Measurements from ENCODE around the gene ATP2B1. TPM values are rescaled to one million over a fixed set of nuclear protein-coding genes. Genes with fewer than 3 reads are reported as not detected.

The ATP2B1 gene
- total RNA-seq, 1 experiment from 2014 or later: 48.5 TPM

DNA sequence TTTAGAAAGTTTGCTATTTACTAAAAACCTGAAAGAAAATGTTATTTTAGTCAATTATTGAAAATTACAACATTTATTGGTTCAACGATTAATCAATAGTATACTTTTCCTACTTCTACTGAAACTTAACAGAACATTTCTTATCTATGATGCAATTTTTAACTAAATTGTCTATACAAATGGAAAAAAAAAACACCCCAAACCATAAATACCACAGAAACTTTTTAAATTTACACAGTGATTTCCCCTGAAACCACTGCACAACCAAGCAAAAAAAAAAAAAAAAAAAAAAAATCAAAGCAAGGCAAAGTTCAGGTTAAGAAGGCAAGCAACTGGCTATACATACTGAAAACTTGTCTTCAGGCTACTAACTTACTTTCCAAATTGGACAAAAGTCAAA lies 110.9 kb downstream of the ATP2B1 start:
- CTCF ChIA-PET: no interaction called here
- intact Hi-C loops (cut with micrococcal nuclease): no loop called here
- Histone ChIP-seq H4K20me1 (ENCODE audit: low read length) (no peaks in the 10 kb centered on the region; the same call in 1 of the 2 replicates), H2AFZ (ENCODE audit: low read length) (no peak overlapping the region), H3K4me1 (ENCODE audit: insufficient read depth, low read length) (no peaks in the 10 kb centered on the region), H3K9me2 (replicated peaks; ENCODE audit: low read length) (no peaks in the 10 kb centered on the region), H3K36me3 (ENCODE audit: low read depth, low read length) (peaks cover 52% of the 10 kb centered on the region), H3K9ac (ENCODE audit: low read length) (no peak overlapping the region), H3F3A (ENCODE audit: low read length, unreplicated experiment) (no peaks in the 10 kb centered on the region), H3K79me2 (ENCODE audit: low read length) (no peaks in the 10 kb centered on the region), H3K4me3 (ENCODE audit: low read length) (no peak overlapping the region), H3K27me3 (ENCODE audit: low read length) (no peaks in the 10 kb centered on the region), H3K9me3 (ENCODE audit: low read length) (no peaks in the 10 kb centered on the region), H3K27ac (ENCODE audit: low read length) (no peak overlapping the region), H3K4me2 (ENCODE audit: low read length) (no peak overlapping the region)
- BruUV-seq (replicated peaks): no TSS peak
- ATAC-seq (no peak), DNase-seq (no peak)
- TF ChIP-seq EZH2phosphoT487 (IDR thresholded peaks at IDR 0.05; ENCODE audit: borderline replicate concordance, low read length) (no peak), CTCF (conservative IDR thresholded peaks at IDR 0.05; ENCODE audit: low read depth, low read length) (no peak), EZH2 (IDR thresholded peaks at IDR 0.05; ENCODE audit: low read length, unreplicated experiment) (no peak)
- POLR2A ChIA-PET (ENCODE audit: unreplicated experiment): no interaction called here

- no peaks in the 10 kb centered on the region for H3K79me2 ChIP-seq (ENCODE audit: low read length)
- H3F3A ChIP-seq (ENCODE audit: low read length, unreplicated experiment): no peaks in the 10 kb centered on the region
- no peaks in the 10 kb centered on the region for H3K27me3 ChIP-seq (ENCODE audit: low read length)
- H3K4me3 ChIP-seq (ENCODE audit: low read length): no peak overlapping the region
- H3K9me3 ChIP-seq (ENCODE audit: low read length): no peaks in the 10 kb centered on the region
- no peak overlapping the region for H2AFZ ChIP-seq (ENCODE audit: low read length)
- no peak for TF ChIP-seq CTCF (conservative IDR thresholded peaks at IDR 0.05; ENCODE audit: low read depth, low read length)
- no peak for TF ChIP-seq EZH2phosphoT487 (IDR thresholded peaks at IDR 0.05; ENCODE audit: borderline replicate concordance, low read length)
- TF ChIP-seq EZH2 (IDR thresholded peaks at IDR 0.05; ENCODE audit: low read length, unreplicated experiment): no peak
- intact Hi-C loops (cut with micrococcal nuclease): no loop called here
- CTCF ChIA-PET: no interaction called here
- no peak overlapping the region for H3K27ac ChIP-seq (ENCODE audit: low read length)
- H3K4me1 ChIP-seq (ENCODE audit: insufficient read depth, low read length): no peaks in the 10 kb centered on the region
- no TSS peak for BruUV-seq (replicated peaks)
- ATAC-seq (no peak), DNase-seq (no peak)
- no peak overlapping the region for H3K9ac ChIP-seq (ENCODE audit: low read length)
- POLR2A ChIA-PET (ENCODE audit: unreplicated experiment): no interaction called here
- no peaks in the 10 kb centered on the region; the same call in 1 of the 2 replicates for H4K20me1 ChIP-seq (ENCODE audit: low read length)
- H3K36me3 ChIP-seq (ENCODE audit: low read depth, low read length): peaks cover 47% of the 10 kb centered on the region
- no peaks in the 10 kb centered on the region for H3K9me2 ChIP-seq (replicated peaks; ENCODE audit: low read length)
- H3K4me2 ChIP-seq (ENCODE audit: low read length): no peak overlapping the region
Measured at GRCh38 chr12:89597210-89597609, 111.4 kb downstream of the ATP2B1 start.

GRCh38 chr12:89593873-89594272 lies 114.8 kb downstream of the ATP2B1 start:
- intact Hi-C loops (cut with micrococcal nuclease): no loop called here
- CTCF ChIA-PET: no interaction called here

More at GRCh38 chr12:89593873-89594272, 114.8 kb downstream of the ATP2B1 start:
- Histone ChIP-seq H3K9me3 (ENCODE audit: low read length) (no peaks in the 10 kb centered on the region), H2AFZ (ENCODE audit: low read length) (no peak overlapping the region), H4K20me1 (ENCODE audit: low read length) (no peaks in the 10 kb centered on the region), H3K9ac (ENCODE audit: low read length) (no peak overlapping the region), H3K4me3 (ENCODE audit: low read length) (no peak overlapping the region), H3K4me2 (ENCODE audit: low read length) (no peak overlapping the region), H3K36me3 (ENCODE audit: low read depth, low read length) (peaks cover 44% of the 10 kb centered on the region), H3K79me2 (ENCODE audit: low read length) (no peaks in the 10 kb centered on the region), H3K27ac (ENCODE audit: low read length) (no peak overlapping the region), H3K4me1 (ENCODE audit: insufficient read depth, low read length) (no peaks in the 10 kb centered on the region), H3F3A (ENCODE audit: low read length, unreplicated experiment) (no peaks in the 10 kb centered on the region), H3K27me3 (ENCODE audit: low read length) (no peaks in the 10 kb centered on the region), H3K9me2 (replicated peaks; ENCODE audit: low read length) (no peaks in the 10 kb centered on the region)
- POLR2A ChIA-PET (ENCODE audit: unreplicated experiment): no interaction called here
- TF ChIP-seq CTCF (conservative IDR thresholded peaks at IDR 0.05; ENCODE audit: low read depth, low read length) (no peak), EZH2 (IDR thresholded peaks at IDR 0.05; ENCODE audit: low read length, unreplicated experiment) (no peak), EZH2phosphoT487 (IDR thresholded peaks at IDR 0.05; ENCODE audit: borderline replicate concordance, low read length) (no peak)
- DNase-seq (no peak), ATAC-seq (no peak)
- no TSS peak for BruUV-seq (replicated peaks)
